ENCODE results near the gene CDK2AP2. TPM values are rescaled to one million over a fixed set of nuclear protein-coding genes. Genes with fewer than 3 reads are reported as not detected.

The CDK2AP2 gene
- total and polyA plus RNA-seq, 2 of the 8 experiments (the other 6 are each of a cell fraction or from before 2014, with no cell fraction given) = 49.6 to 65.1 TPM

DNA sequence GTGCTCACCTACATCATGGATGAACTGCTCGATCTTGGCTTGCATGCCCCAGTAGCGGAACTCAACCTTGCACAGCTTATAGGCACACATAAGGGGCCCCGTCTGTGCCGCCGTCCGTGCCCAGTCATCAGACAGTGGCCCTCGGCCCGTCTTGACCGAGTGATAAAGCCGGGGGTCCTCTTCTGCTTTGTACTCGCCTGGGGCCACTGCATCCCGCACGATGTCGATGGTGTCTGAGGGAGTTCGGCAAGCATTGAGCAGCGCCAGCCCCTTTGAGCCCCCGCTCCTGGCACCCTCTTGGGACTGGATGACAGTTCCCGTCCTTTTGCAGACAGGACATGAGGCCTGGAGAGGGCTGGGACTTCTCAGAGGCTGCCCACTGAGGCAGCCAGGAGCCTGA lies 6.1 kb downstream of the CDK2AP2 start (continued):
- TF ChIP-seq, protein P1, sequence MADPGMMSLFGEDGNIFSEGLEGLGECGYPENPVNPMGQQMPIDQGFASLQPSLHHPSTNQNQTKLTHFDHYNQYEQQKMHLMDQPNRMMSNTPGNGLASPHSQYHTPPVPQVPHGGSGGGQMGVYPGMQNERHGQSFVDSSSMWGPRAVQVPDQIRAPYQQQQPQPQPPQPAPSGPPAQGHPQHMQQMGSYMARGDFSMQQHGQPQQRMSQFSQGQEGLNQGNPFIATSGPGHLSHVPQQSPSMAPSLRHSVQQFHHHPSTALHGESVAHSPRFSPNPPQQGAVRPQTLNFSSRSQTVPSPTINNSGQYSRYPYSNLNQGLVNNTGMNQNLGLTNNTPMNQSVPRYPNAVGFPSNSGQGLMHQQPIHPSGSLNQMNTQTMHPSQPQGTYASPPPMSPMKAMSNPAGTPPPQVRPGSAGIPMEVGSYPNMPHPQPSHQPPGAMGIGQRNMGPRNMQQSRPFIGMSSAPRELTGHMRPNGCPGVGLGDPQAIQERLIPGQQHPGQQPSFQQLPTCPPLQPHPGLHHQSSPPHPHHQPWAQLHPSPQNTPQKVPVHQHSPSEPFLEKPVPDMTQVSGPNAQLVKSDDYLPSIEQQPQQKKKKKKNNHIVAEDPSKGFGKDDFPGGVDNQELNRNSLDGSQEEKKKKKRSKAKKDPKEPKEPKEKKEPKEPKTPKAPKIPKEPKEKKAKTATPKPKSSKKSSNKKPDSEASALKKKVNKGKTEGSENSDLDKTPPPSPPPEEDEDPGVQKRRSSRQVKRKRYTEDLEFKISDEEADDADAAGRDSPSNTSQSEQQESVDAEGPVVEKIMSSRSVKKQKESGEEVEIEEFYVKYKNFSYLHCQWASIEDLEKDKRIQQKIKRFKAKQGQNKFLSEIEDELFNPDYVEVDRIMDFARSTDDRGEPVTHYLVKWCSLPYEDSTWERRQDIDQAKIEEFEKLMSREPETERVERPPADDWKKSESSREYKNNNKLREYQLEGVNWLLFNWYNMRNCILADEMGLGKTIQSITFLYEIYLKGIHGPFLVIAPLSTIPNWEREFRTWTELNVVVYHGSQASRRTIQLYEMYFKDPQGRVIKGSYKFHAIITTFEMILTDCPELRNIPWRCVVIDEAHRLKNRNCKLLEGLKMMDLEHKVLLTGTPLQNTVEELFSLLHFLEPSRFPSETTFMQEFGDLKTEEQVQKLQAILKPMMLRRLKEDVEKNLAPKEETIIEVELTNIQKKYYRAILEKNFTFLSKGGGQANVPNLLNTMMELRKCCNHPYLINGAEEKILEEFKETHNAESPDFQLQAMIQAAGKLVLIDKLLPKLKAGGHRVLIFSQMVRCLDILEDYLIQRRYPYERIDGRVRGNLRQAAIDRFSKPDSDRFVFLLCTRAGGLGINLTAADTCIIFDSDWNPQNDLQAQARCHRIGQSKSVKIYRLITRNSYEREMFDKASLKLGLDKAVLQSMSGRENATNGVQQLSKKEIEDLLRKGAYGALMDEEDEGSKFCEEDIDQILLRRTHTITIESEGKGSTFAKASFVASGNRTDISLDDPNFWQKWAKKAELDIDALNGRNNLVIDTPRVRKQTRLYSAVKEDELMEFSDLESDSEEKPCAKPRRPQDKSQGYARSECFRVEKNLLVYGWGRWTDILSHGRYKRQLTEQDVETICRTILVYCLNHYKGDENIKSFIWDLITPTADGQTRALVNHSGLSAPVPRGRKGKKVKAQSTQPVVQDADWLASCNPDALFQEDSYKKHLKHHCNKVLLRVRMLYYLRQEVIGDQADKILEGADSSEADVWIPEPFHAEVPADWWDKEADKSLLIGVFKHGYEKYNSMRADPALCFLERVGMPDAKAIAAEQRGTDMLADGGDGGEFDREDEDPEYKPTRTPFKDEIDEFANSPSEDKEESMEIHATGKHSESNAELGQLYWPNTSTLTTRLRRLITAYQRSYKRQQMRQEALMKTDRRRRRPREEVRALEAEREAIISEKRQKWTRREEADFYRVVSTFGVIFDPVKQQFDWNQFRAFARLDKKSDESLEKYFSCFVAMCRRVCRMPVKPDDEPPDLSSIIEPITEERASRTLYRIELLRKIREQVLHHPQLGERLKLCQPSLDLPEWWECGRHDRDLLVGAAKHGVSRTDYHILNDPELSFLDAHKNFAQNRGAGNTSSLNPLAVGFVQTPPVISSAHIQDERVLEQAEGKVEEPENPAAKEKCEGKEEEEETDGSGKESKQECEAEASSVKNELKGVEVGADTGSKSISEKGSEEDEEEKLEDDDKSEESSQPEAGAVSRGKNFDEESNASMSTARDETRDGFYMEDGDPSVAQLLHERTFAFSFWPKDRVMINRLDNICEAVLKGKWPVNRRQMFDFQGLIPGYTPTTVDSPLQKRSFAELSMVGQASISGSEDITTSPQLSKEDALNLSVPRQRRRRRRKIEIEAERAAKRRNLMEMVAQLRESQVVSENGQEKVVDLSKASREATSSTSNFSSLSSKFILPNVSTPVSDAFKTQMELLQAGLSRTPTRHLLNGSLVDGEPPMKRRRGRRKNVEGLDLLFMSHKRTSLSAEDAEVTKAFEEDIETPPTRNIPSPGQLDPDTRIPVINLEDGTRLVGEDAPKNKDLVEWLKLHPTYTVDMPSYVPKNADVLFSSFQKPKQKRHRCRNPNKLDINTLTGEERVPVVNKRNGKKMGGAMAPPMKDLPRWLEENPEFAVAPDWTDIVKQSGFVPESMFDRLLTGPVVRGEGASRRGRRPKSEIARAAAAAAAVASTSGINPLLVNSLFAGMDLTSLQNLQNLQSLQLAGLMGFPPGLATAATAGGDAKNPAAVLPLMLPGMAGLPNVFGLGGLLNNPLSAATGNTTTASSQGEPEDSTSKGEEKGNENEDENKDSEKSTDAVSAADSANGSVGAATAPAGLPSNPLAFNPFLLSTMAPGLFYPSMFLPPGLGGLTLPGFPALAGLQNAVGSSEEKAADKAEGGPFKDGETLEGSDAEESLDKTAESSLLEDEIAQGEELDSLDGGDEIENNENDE (IDR thresholded peaks at IDR 0.05; ENCODE audit: insufficient replicate concordance, low read length) = no peak
- TF ChIP-seq SIRT6 (IDR thresholded peaks at IDR 0.05; ENCODE audit: low read length) (no peak), RXRA (IDR thresholded peaks at IDR 0.05; ENCODE audit: insufficient read depth, low read depth, low read length) (no peak), CBX8 (IDR thresholded peaks at IDR 0.05; ENCODE audit: borderline replicate concordance, low read depth, low read length) (no peak)
